Measurements from ENCODE around the gene PLEKHH2. TPM values are rescaled to one million over a fixed set of nuclear protein-coding genes. Genes with fewer than 3 reads are reported as not detected.

PLEKHH2 gene
- total RNA-seq, 1 donor from 2014 or later: 2.1 TPM

GRCh38 chr2:43727634-43728014 lies 90.6 kb downstream of the PLEKHH2 start:
- Mint-ChIP-seq H3K27me3 (ENCODE audit: low read depth) (no peaks in the 10 kb centered on the region), H3K9me3 (no peaks in the 10 kb centered on the region), H3K4me3 (no peak overlapping the region), H3K4me1 (peaks cover 11% of the 10 kb centered on the region), H3K27ac (ENCODE audit: unreplicated experiment) (no peak overlapping the region), H3K36me3 (ENCODE audit: low read depth) (no peaks in the 10 kb centered on the region)
- no peak for TF ChIP-seq CTCF (conservative IDR thresholded peaks at IDR 0.05)
- no peak for DNase-seq (ENCODE audit: low read depth, low spot score)

GRCh38 chr2:43729491-43730174 lies 92.6 kb downstream of the PLEKHH2 start:
- H3K27ac Mint-ChIP-seq (ENCODE audit: unreplicated experiment): no peak overlapping the region
- DNase-seq (ENCODE audit: low read depth, low spot score): no peak
- TF ChIP-seq CTCF (conservative IDR thresholded peaks at IDR 0.05): no peak

GRCh38 chr2:43731211-43731610 lies 94.2 kb downstream of the PLEKHH2 start:
- Mint-ChIP-seq H3K27ac (ENCODE audit: unreplicated experiment) (no peak overlapping the region), H3K27me3 (ENCODE audit: low read depth) (no peaks in the 10 kb centered on the region), H3K4me3 (no peak overlapping the region), H3K36me3 (ENCODE audit: low read depth) (no peaks in the 10 kb centered on the region), H3K4me1 (no peaks in the 10 kb centered on the region), H3K9me3 (no peaks in the 10 kb centered on the region)
- TF ChIP-seq CTCF (conservative IDR thresholded peaks at IDR 0.05): no peak
- DNase-seq (ENCODE audit: low read depth, low spot score): no peak

More at GRCh38 chr2:43729491-43730174, 92.6 kb downstream of the PLEKHH2 start:
- no peaks in the 10 kb centered on the region for H3K27me3 Mint-ChIP-seq (ENCODE audit: low read depth)
- H3K36me3 Mint-ChIP-seq (ENCODE audit: low read depth): no peaks in the 10 kb centered on the region
- no peak overlapping the region for H3K4me3 Mint-ChIP-seq
- peaks cover 10% of the 10 kb centered on the region for H3K4me1 Mint-ChIP-seq
- no peaks in the 10 kb centered on the region for H3K9me3 Mint-ChIP-seq

GRCh38 chr2:43736637-43737036 lies 99.6 kb downstream of the PLEKHH2 start:
- DNase-seq (ENCODE audit: low read depth, low spot score): no peak
- Mint-ChIP-seq H3K4me1 (no peaks in the 10 kb centered on the region), H3K36me3 (ENCODE audit: low read depth) (no peaks in the 10 kb centered on the region), H3K27ac (ENCODE audit: unreplicated experiment) (no peak overlapping the region), H3K9me3 (no peaks in the 10 kb centered on the region), H3K4me3 (no peak overlapping the region), H3K27me3 (ENCODE audit: low read depth) (no peaks in the 10 kb centered on the region)
- TF ChIP-seq CTCF (conservative IDR thresholded peaks at IDR 0.05): no peak

- Mint-ChIP-seq H3K36me3 (ENCODE audit: low read depth) (no peaks in the 10 kb centered on the region), H3K4me1 (no peaks in the 10 kb centered on the region), H3K4me3 (no peak overlapping the region), H3K27me3 (ENCODE audit: low read depth) (no peaks in the 10 kb centered on the region), H3K9me3 (no peaks in the 10 kb centered on the region), H3K27ac (ENCODE audit: unreplicated experiment) (no peak overlapping the region)
- no peak for DNase-seq (ENCODE audit: low read depth, low spot score)
- TF ChIP-seq CTCF (conservative IDR thresholded peaks at IDR 0.05): no peak
These were observed 100.2 kb downstream of the PLEKHH2 start for GRCh38 chr2:43737097-43737854.
